T-helper 2 cell treated with Interferon-gamma antibody and Interleukin-4, amounts not matched to agents 100 ng/mL and 5 ng/mL, for 36 hours (primary cell): ENCODE measurements around the gene SRY. TPM values are rescaled to one million over a fixed set of nuclear protein-coding genes. Genes with fewer than 3 reads are reported as not detected.
"Not testable (repeated sequence)": the region's sequence is repeated elsewhere in the genome, so short reads cannot be mapped to it uniquely, and the experiment has no call there.

ENCODE experiments used
- intact Hi-C: fragments of 100-400 bp; cut with micrococcal nuclease; formaldehyde crosslinking; loops from one replicate; pipeline ENCODE4 v1.15.1; 2023
- total RNA-seq: library from RNA; stranded (reverse); gene quantifications from 2 replicates; pipeline ENCODE4 v1.2.3, GENCODE V29; 2022

The SRY gene
- not detected in 2 replicates for total RNA-seq

DNA sequence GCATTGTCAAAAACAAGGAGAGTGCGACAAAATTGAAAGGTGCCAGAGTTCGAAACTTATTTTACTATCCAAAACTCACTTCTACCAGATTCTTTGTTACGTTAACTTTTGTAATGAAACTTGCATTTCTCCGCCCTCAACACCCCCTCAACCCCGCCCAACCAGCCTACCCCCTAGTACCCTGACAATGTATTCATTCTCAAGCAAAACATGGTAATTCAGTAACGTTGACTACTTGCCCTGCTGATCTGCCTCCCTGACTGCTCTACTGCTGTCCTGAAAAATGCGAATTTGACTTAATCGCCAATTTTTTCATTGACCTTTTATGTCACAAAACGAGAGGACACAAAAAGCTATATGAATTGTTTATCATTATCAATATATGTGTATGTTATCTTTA lies at the start of gene SRY:
SRY (minus strand) TSS at position 83 of the 400 bp plus-strand sequence; CDS start at position 4, 79 bp downstream.
- intact Hi-C loops: no loop called here

DNA sequence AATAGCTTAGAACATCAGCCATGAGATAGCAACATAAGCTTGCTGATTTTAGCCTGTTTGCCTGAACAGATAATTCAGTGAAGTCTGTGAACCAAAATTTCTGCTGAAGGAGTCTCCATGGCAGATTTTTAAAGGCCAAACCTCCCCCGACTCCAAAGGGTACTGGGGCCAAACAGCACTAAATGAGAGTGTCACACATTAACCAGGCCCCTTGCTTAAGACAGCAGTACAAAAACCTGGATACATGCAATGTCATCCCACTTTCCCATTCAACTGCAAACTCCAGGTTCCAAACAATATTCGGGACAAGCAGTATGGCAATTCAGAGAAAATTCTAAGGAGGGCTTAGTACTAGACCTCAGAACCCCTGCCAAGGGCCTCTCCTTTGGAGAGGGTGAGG lies 49.6 kb upstream of the SRY start:
- intact Hi-C loops: no loop called here

DNA sequence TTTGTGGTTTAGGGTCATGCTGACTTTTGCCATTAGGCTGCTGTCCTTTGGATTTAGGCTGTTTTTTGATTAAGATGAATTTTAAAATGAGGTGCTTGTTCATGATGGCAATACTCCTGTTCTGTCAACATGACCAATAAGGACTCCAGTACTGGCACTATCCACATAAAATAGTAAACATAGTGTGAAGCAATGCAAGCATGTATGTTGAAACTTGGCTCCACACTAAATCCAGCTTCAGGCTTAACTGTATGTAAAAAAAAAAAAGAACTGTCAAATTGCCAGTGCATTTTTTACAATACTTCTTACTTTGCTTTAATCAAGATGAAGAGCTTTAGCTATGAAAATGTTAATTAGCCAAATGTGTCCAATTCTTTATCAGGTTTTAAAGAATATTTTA lies 47.7 kb upstream of the SRY start:
- intact Hi-C loops: no loop called here

DNA sequence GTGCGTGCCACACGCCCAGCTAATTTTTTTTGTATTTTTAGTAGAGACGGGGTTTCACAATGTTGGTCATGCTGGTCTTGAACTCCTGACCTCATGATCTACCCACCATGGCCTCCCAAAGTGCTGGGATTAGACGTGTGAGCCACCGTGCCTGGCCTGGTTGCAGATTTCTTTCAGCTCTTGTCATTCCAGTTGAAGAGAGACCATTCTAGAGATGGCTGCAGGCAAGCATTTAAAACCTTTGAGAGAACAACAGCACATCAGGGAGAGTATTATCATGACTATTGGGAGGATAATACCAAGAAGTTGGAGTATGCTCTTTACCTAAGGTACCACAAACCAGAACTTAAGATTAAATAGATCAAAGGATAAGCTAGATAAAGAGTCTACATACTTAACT lies 41.0 kb upstream of the SRY start:
- intact Hi-C loops: no loop called here

DNA sequence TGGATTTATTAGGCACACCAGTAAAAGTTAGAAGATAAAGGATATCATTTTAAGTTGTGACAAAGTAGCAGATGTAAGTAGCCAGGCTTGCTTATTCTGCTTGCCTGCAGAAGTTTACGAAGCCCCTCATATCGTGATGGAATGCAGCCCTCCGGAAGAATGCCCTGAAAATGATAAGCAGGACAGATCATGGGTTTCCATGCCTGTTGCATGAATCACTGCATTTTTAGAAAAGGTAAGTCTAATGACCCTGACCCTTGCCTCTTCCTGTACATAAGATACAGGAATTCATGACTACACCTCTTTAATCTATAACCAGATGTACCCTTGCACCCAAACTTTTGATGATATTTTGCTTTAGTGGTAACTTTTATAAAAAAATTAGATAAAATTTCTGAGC lies 37.0 kb upstream of the SRY start:
- intact Hi-C loops: no loop called here

GRCh38 chrY:2817146-2817896 lies 29.8 kb upstream of the SRY start:
- intact Hi-C loops: not testable (repeated sequence)

- intact Hi-C loops: loop anchor here (1.0 kb wide), 1 partner anchor 139 kb away; no protein-coding TSS in a partner anchor
These were observed 12.8 kb upstream of the SRY start for GRCh38 chrY:2800246-2800645.

DNA sequence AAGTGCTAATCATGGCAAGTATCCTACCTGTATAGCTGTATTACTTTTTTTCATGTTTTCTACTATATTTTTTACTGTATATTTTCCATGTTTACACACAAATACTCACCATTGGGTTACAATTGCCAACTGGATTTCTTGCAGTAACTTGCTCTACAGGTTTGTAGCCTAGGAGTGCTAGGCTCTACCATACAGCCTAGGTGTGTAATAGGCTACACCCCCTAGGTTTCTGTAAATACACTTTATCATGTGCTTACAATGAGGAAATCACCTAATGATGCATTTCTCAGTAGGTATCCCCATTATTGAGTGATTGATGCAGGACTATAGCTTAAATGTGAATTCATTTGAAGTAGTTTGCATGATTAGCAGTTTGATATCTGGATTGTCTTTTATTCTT lies 10.5 kb upstream of the SRY start:
- intact Hi-C loops: no loop called here

DNA sequence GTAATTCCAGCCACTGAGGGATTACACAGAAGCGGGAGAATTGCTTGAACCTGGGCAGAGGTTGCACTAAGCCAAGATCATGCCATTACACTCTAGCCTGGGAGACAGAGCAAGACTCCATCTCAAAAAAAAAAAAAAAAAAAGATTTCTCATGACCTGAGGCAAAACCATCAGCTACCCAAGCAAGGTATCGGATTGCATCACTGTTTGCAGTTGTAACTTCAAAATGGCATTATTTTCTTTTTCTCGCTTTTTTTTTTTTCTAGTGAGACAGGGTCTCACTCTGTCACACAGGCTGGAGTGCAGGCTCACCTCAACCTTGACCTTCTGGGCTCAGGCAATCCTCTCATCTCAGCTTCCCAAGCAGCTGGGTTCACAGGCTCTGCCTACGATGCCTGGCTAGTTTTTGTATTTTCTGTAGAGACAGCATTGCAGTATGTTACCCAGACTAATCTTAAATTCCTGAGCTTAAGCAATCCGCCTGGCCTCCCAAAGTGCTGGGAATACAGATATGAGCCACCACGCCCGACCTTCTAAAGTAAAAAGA lies 9.6 kb upstream of the SRY start:
- intact Hi-C loops: no loop called here

GRCh38 chrY:2789756-2790155 lies 2.3 kb upstream of the SRY start:
- intact Hi-C loops: no loop called here

GRCh38 chrY:2786876-2787512 lies 488 bp downstream of the SRY start:
- intact Hi-C loops: no loop called here

Other genes starting within 250 kb of the SRY start
- gene RPS4Y1, start 53.9 kb upstream of the SRY start, total RNA-seq: 321 and 329 TPM in 2 replicates
- 20.2 and 23.8 TPM in 2 replicates for gene ZFY, start 147.7 kb upstream of the SRY start, total RNA-seq